GM21515 (cell line): ENCODE data around the gene ARHGAP44.

Experiments used
- ATAC-seq: cut with Tn5 transposase; IDR thresholded peaks from one replicate; pipeline ENCODE4 v1.9.1; 2021; ENCODE audit not compliant: unreplicated experiment

The ARHGAP44 gene

DNA sequence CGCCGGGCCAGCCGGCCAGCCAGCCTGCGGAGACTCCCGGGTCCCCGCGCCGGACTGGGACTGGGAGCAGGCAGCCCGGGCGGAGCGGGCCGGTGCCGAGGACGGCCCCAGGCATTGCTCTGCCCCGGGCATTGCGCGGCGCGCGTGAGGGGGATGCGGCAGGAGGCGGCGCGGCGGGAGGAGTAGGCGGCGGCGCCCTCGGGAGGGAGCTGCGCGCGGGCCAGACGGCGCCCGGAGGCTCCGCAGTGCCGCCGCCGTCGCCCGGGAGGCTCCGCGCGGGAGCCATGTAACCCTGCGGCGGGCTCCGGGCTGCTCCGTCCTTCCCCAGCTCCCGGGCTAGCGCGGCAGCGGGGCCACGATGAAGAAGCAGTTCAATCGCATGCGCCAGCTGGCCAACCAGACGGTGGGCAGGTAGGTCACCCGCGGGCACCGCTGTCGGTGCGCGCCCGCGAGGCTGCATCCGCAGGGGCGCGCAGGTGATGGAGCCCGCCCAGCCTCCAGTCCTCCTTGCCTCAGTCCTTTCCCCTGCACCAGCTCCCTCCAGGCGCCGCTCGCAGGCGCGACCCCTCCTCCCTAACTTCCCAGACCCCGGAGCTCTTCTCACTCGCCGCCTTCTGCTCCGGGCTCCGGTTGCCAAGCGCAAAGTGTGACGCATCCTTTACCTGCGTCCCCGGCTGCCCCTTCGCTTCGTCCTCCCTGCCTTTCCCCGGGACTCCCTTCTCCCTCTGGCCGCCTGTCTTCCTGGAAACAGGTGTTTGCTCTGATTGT, at the start of gene ARHGAP44:
Gene ARHGAP44 (plus strand): TSS at position 18 of the 768 bp plus-strand sequence. CDS start 341 bp downstream, at position 359.
- ATAC-seq = peak; percentile 81

DNA sequence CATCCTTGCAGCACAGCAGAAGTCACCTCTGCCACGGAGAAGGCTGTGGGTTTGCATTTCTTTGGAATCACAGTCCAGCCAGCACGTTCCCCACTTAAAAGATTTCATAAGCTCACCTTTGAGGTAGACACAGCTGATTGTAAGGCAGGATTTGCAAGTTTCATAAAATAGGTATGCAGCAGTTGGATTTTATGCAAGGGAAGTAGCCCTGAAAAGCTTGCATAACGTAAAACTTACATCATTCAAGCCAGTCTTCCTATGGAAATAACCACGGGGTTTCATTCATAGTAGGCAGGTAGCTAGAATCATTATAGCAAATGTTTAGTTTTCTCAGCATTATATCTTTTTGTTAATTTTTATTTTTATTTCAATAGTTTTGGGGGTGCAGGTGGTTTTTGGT, 49.8 kb upstream of the ARHGAP44 start:
- ATAC-seq = no peak

- no peak for ATAC-seq
Measured at GRCh38 chr17:12743046-12743445, 46.3 kb upstream of the ARHGAP44 start.

DNA sequence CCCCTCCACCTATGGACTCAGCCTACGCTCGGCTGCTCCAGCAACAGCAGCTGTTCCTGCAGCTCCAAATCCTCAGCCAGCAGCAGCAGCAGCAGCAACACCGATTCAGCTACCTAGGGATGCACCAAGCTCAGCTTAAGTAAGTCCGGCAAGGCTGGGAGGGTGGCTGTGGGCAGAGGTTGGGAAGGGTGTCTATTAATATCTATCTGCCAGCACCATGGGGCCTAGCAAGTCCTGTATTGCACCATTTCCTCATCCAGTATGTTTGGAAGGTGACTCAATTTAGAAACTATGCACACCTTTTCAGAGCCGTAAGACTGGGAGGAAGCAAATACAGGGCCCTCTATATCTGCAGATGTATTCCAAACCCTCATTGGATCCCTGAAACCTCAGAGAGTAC, 45.0 kb upstream of the ARHGAP44 start:
- no peak for ATAC-seq

GRCh38 chr17:12744786-12745185, 44.5 kb upstream of the ARHGAP44 start:
- no peak for ATAC-seq

- ATAC-seq = no peak
Measured at GRCh38 chr17:12745486-12745885, 43.8 kb upstream of the ARHGAP44 start.

GRCh38 chr17:12756786-12757185, 32.5 kb upstream of the ARHGAP44 start:
- ATAC-seq = no peak

DNA sequence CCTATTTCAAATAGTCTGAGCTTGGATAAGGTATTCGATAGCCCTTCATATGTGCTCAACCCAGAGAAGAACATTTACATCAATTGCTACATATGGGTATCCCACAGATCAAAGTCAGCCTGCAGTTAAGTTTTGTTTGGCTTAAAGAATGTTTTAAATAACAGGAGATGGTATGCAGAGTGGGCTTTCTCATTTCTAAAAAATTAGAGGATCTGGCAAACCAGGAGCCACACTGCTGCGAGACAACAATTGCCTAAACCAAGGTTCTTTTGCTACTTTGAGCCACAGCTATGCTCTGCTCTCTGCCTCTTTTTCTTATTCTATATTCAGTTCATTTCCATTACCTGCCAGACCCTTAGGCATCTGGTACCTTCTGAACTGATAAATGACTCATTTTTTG, 30.2 kb upstream of the ARHGAP44 start:
- ATAC-seq = no peak

GRCh38 chr17:12765548-12765947, 23.8 kb upstream of the ARHGAP44 start:
- ATAC-seq = no peak

- ATAC-seq = no peak
Measured at GRCh38 chr17:12768255-12768654, 21.0 kb upstream of the ARHGAP44 start.

- ATAC-seq = no peak
Measured at GRCh38 chr17:12769981-12770380, 19.3 kb upstream of the ARHGAP44 start.

DNA sequence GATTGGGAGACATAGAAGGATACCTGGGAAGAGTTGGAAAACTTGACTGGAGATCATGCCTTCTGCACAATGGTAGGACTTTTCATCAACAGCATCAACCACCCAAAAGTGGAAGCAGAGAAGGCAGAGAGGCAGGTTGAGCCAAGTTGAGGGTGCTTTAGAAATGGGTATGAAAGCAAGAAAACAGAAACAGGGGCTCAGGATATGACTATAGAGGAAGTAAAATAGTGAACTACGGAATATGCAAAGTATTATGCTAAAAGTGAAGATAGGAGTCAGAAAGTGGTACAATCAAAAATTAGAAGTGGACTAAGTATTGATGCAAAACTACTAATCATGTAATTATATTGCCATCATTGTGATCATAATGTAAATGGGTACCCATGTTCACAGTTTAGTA, 16.1 kb upstream of the ARHGAP44 start:
- no peak for ATAC-seq

- peak; percentile 93 for ATAC-seq
Measured at GRCh38 chr17:12789075-12789480, 220 bp upstream of the ARHGAP44 start.

- no peak for ATAC-seq
Measured at GRCh38 chr17:12790249-12791106, 1.2 kb downstream of the ARHGAP44 start.

DNA sequence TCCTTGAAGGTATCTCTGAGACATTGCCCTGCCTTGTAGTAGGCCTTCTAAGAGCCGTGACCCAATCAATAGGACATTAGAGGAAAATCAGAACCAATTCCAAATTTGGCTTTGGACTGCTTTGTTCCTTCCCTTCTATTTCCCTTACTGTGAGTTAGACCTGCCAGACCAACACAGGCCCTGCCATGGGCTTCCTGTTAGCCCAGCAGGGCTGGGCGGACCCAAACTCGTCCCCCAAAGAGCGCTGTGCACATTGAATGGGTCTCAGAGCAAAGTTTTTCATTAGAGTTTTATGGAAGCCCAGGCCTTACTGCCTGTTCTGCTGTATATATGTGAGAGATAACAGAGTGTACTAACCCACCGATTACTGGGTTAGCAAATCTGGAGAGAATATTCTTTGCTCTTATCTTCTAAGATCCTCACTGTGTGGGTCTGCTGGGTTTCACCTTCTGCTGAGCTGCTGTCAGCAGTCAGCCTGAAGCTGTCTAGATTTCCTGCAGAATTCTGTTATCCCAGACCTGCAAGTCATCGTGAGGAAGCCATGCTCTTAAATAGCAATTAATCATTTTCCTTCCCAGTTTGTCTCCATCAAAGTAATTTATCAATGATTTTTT, 5.7 kb downstream of the ARHGAP44 start:
- no peak for ATAC-seq

- ATAC-seq = no peak
Measured at GRCh38 chr17:12800855-12801365, 11.6 kb downstream of the ARHGAP44 start.

- no peak for ATAC-seq
Measured at GRCh38 chr17:12806630-12807029, 17.3 kb downstream of the ARHGAP44 start.

- no peak for ATAC-seq
Measured at GRCh38 chr17:12808723-12809122, 19.4 kb downstream of the ARHGAP44 start.

DNA sequence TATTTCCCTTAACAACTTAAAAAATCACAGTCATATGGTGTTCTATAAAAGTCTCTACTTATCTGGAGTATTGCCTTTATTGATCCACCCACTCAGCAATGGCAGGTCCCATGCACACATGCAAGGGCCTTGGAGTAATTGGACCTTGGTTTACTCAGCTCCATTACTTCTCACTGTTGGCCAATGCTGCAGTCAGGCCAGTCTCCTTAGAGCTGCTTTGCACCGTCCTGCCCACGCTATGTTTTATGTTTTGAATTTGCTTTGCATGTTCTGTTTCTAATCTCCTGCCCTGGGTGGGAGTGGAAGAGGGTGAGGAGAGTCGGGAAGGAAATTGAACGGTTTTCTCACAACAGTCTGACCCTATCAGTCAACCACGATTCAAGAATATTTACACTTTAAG, 23.6 kb downstream of the ARHGAP44 start:
- no peak for ATAC-seq

- no peak for ATAC-seq
Measured at GRCh38 chr17:12813664-12814063, 24.4 kb downstream of the ARHGAP44 start.

- no peak for ATAC-seq
Measured at GRCh38 chr17:12814718-12815117, 25.4 kb downstream of the ARHGAP44 start.
